ENCODE data around the gene ACVR2A.

ACVR2A gene

GRCh38 chr2:147924647-147925046 is 79.8 kb downstream of the ACVR2A start:
- no peak for DNase-seq (ENCODE audit: low read depth)

DNA sequence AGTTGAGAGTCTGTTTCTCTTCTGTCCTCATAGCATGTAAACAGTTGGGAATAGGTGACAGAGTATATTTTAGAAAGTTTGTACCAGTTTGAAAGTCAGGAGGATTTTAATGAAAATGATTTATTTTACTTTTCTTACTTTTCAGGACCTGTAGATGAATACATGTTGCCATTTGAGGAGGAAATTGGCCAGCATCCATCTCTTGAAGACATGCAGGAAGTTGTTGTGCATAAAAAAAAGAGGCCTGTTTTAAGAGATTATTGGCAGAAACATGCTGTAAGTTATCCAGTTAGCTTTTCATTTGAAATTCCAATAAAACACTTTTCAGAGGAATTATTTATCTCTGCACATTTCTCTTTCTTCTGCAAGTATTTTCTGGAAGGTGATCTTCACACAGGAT is 81.1 kb downstream of the ACVR2A start:
- no peak for DNase-seq (ENCODE audit: low read depth)

DNA sequence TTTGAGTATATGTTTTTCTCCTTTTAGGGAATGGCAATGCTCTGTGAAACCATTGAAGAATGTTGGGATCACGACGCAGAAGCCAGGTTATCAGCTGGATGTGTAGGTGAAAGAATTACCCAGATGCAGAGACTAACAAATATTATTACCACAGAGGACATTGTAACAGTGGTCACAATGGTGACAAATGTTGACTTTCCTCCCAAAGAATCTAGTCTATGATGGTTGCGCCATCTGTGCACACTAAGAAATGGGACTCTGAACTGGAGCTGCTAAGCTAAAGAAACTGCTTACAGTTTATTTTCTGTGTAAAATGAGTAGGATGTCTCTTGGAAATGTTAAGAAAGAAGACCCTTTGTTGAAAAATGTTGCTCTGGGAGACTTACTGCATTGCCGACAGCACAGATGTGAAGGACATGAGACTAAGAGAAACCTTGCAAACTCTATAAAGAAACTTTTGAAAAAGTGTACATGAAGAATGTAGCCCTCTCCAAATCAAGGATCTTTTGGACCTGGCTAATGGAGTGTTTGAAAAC is 82.3 kb downstream of the ACVR2A start:
- DNase-seq (ENCODE audit: low read depth): no peak

GRCh38 chr2:147933931-147934330 is 89.1 kb downstream of the ACVR2A start:
- DNase-seq (ENCODE audit: low read depth): no peak

GRCh38 chr2:147934881-147935620 is 90.2 kb downstream of the ACVR2A start:
- no peak for DNase-seq (ENCODE audit: low read depth)

GRCh38 chr2:147937744-147938349 is 93.0 kb downstream of the ACVR2A start:
- DNase-seq (ENCODE audit: low read depth): no peak

DNA sequence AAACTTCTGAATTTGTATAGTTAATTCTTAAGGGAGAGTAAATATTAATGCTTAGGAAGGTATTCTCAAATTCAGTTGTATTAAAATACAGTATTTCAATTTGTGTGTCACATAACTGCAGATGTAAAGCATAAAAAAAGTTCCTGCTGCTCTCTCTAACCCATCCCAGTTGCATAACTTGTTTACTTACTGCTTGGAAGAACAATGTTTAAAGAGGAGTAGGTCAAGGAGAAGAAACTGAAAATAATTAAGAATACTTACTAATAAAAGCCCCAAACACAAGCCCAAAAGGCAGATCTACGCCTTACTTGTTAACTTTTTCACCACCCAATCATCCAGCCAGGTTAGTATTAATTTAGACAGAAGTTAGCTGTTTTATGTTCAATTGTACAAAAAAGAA is 94.5 kb downstream of the ACVR2A start:
- no peak for DNase-seq (ENCODE audit: low read depth)

DNA sequence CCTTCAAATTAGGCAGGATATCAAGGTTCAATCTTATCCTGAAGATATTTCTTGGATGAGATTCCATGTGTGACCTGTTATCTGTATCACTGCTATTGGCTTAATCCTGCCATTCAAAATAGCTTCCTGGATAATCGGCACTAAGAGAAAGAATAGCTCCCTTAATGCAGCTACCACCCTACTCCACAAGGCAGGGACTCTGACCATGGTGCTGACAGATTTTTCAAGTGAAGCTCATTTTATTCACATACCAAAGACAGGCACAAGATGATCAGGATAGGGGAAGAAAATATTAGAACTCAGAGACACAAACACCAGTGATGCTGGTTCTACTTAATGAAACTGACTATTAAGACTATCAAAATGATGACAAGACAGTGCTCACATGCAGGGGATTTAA is 100.8 kb downstream of the ACVR2A start:
- no peak for DNase-seq (ENCODE audit: low read depth)

- no peak for DNase-seq (ENCODE audit: low read depth)
Observed at GRCh38 chr2:147952118-147952517, 107.3 kb downstream of the ACVR2A start.

- DNase-seq (ENCODE audit: low read depth): no peak
Observed at GRCh38 chr2:147968571-147968970, 123.7 kb downstream of the ACVR2A start.

DNA sequence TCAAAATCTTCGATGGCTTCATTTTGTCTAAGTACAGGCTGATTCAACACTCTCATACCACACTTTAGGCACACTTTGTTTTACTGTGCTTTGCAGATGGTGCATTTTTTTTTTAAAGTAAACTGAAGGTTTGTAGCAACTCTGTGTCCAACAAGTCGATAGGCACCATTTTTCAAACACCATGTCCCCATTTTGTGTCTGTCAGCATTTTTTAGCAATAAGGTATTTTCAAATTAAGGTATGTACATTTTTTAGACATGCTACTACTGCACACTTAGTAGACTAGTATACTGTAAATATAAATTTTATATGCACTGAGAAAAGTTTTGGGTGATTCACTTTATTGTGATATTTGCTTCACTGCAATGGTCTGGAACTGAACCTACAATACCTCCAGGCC is 131.3 kb downstream of the ACVR2A start:
- no peak for DNase-seq (ENCODE audit: low read depth)

DNA sequence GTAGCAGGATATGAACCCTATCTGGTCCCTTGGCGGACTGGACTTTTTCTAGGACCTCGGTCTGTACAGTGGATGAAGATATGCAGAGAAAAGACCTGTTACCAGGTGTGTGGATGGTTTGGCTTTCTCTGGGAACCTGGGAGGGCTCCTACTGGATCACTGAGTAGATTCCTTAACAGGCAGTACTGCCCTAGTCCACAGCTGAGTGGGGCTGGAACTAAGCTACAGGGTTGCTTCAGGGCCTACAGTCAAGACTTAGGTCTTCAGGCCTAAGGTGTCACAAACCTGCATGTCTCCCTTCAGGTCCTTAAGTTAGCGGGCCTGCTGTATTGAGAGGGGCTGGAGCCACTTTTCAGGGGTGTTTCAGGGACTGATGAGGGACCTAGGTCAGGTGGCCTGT is 132.8 kb downstream of the ACVR2A start:
- no peak for DNase-seq (ENCODE audit: low read depth)

Data from stimulated activated CD8-positive, alpha-beta memory T cell treated with anti-CD3 and anti-CD28 coated beads, Interleukin-4, amount 100 ng/mL, for 24 hours (primary cell).